ENCODE measurements around the gene TBC1D4. TPM values are rescaled to one million over a fixed set of nuclear protein-coding genes. Genes with fewer than 3 reads are reported as not detected.
A peak's percentile ranks its signal among the peaks of the same experiment; 100 is the strongest.

Gene TBC1D4
- total RNA-seq, 1 donor from 2014 or later: 26.1 TPM

DNA sequence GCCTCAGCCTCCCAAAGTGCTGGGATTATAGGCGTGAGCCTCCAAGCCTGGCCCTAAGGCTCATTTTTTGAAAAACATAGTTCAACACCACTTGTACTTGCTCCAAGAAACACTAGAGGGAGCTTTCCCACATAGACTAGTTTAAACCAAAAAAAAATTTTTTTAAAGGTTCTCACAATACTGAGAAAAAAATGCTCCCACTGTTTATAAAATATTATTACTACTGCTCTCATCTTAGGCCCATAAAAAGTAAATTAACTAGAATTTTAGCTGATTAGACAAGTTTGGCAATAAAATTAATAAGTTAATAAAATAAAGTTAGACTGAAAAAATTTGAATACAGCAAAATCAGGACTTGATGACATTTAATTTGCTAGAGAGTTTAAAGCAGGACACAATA is 109.5 kb downstream of the TBC1D4 start:
- Histone ChIP-seq H3K27ac (no peak overlapping the region), H3K36me3 (no peaks in the 10 kb centered on the region), H3K4me1 (peaks cover 7% of the 10 kb centered on the region), H3K27me3 (no peaks in the 10 kb centered on the region), H3K4me3 (no peak overlapping the region), H3K9me3 (no peaks in the 10 kb centered on the region)
- DNase-seq: no peak
- TF ChIP-seq, protein P1, sequence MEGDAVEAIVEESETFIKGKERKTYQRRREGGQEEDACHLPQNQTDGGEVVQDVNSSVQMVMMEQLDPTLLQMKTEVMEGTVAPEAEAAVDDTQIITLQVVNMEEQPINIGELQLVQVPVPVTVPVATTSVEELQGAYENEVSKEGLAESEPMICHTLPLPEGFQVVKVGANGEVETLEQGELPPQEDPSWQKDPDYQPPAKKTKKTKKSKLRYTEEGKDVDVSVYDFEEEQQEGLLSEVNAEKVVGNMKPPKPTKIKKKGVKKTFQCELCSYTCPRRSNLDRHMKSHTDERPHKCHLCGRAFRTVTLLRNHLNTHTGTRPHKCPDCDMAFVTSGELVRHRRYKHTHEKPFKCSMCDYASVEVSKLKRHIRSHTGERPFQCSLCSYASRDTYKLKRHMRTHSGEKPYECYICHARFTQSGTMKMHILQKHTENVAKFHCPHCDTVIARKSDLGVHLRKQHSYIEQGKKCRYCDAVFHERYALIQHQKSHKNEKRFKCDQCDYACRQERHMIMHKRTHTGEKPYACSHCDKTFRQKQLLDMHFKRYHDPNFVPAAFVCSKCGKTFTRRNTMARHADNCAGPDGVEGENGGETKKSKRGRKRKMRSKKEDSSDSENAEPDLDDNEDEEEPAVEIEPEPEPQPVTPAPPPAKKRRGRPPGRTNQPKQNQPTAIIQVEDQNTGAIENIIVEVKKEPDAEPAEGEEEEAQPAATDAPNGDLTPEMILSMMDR (IDR thresholded peaks at IDR 0.05): peak; percentile 75
- intact Hi-C loops (cut with DNase I): no loop called here
- ATAC-seq: peak; percentile 85

DNA sequence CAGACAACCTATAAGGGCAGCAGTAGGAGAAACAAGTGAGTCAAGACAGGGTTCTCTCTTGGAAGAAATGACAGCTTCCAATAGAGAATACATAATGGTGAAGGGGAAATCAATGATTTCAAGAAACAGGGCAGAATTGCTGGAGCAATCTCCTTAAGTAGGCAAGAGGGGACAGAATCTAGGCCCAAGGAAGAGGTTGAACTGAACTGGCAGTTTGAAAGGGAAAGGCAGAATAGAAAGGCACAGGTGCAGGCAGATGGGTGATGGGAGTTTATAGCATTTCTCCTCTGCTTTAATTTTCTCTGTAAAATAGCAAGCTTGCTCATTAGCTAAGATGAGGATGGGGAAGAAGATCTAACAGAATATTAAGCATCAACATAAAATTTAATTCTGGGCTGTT is 110.8 kb downstream of the TBC1D4 start:
- Histone ChIP-seq H3K4me3 (no peak overlapping the region), H3K27ac (no peak overlapping the region), H3K36me3 (no peaks in the 10 kb centered on the region), H3K27me3 (no peaks in the 10 kb centered on the region), H3K9me3 (no peaks in the 10 kb centered on the region), H3K4me1 (peaks cover 19% of the 10 kb centered on the region)
- intact Hi-C loops (cut with DNase I): no loop called here
- ATAC-seq (no peak), DNase-seq (no peak)
- TF ChIP-seq, protein P1 (IDR thresholded peaks at IDR 0.05): no peak

DNA sequence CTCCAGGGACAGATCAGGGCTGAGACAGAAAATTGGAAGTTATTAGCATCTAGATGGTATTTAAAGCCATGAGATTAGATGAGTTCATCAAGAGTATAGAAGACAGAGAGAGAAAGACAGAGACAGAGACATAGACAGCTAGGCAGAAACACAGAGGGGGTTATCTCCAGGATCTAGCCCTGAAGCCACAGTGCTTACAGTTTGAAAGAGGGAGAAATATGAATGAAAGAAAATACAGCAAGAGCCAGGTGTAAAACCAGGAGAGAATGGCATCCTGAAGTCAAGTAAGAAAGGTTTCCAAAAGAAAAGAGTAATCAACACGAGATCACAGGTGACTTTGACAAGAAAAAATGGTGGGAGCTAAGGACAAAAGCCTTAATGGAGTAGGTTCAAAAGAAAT is 111.2 kb downstream of the TBC1D4 start:
- H3K27ac ChIP-seq: no peak overlapping the region
- ATAC-seq: no peak
- no peak overlapping the region for H3K4me3 ChIP-seq
- peaks cover 23% of the 10 kb centered on the region for H3K4me1 ChIP-seq
- DNase-seq: no peak
- TF ChIP-seq, protein P1 (IDR thresholded peaks at IDR 0.05): no peak
- H3K9me3 ChIP-seq: no peaks in the 10 kb centered on the region
- H3K27me3 ChIP-seq: no peaks in the 10 kb centered on the region
- no peaks in the 10 kb centered on the region for H3K36me3 ChIP-seq
- intact Hi-C loops (cut with DNase I): no loop called here

DNA sequence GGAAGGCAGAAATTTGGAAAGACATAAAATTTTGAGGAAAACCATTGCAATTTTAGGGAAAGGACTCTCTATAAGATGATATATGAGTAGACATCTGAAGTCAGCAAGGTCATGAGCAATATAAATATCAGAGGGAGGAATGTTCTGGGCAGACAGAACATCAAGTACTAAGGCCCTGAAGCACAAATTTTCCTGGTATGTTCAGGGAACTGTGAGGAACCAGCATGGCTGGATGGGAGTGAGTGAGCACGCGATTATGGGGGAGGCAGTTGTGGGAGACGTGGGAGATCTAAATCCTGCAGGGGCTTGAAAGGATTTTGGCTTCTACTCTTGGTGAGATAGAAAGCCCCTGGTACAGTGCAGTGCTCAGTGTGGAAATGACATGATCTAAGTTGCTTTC is 112.0 kb downstream of the TBC1D4 start:
- H3K4me3 ChIP-seq: no peak overlapping the region
- ATAC-seq: no peak
- TF ChIP-seq, protein P1 (IDR thresholded peaks at IDR 0.05): no peak
- H3K4me1 ChIP-seq: peaks cover 27% of the 10 kb centered on the region
- DNase-seq: no peak
- H3K27me3 ChIP-seq: no peaks in the 10 kb centered on the region
- no peaks in the 10 kb centered on the region for H3K36me3 ChIP-seq
- intact Hi-C loops (cut with DNase I): no loop called here
- no peaks in the 10 kb centered on the region for H3K9me3 ChIP-seq
- H3K27ac ChIP-seq: no peak overlapping the region

DNA sequence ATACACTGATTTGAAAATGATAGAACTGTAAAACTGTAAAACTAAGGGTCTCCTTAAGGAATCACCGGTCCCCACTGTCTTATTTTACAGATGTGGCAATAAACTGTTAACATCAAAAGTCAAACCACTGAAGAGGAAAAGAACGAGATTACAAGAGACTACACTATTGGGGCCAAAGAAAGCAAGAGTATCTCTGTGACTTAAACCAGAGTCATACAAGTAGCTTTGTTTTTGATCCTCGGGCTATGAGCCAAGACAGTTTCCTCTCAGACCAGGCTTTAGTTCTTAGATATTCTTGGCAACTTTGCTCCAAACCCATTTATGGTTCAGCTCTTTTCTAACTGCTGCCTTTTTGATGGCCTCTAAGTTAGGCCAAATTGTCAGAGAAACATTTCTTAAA is 113.8 kb downstream of the TBC1D4 start:
- Histone ChIP-seq H3K27ac (no peak overlapping the region), H3K9me3 (no peaks in the 10 kb centered on the region), H3K4me3 (no peak overlapping the region), H3K4me1 (peaks cover 27% of the 10 kb centered on the region), H3K36me3 (no peaks in the 10 kb centered on the region), H3K27me3 (no peaks in the 10 kb centered on the region)
- DNase-seq: no peak
- TF ChIP-seq, protein P1 (IDR thresholded peaks at IDR 0.05): no peak
- ATAC-seq: no peak
- intact Hi-C loops (cut with DNase I): no loop called here
